ENCODE data around the gene ZNF683.

GRCh38 chr1:26314501-26314900 lies 58.0 kb downstream of the ZNF683 start:
- no peak for TF ChIP-seq CTCF (IDR thresholded peaks at IDR 0.05; ENCODE audit: low read depth, low read length)
- no peak for TF ChIP-seq POLR2A (IDR thresholded peaks at IDR 0.05; ENCODE audit: extremely low read depth, insufficient read length)

All from NB4 (cell line).